GM12872 (cell line): ENCODE results near the gene SYT2.

Experiments used
- CTCF ChIP-seq: IDR thresholded peaks from 3 replicates; pipeline ENCODE4 v1.5.1; 2011; ENCODE audit warnings: low read depth, mild to moderate bottlenecking, low read length, moderate library complexity; ENCODE audit not compliant: insufficient read depth

SYT2 gene

GRCh38 chr1:202658251-202658759 is 51.9 kb downstream of the SYT2 start:
- no peak for TF ChIP-seq CTCF

GRCh38 chr1:202656951-202657646 is 53.2 kb downstream of the SYT2 start:
- TF ChIP-seq CTCF: 0 out of 3 replicates have a peak, but pooled peaks have one; percentile 20

GRCh38 chr1:202656057-202656456 is 54.2 kb downstream of the SYT2 start:
- peak; percentile 41; the same call in 2 of the 3 replicates for TF ChIP-seq CTCF

- no peak for TF ChIP-seq CTCF
Observed at GRCh38 chr1:202654079-202654478, 56.2 kb downstream of the SYT2 start.

GRCh38 chr1:202649553-202650392 is 60.5 kb downstream of the SYT2 start:
- no peak for TF ChIP-seq CTCF

- no peak for TF ChIP-seq CTCF
Observed at GRCh38 chr1:202648605-202649226, 61.5 kb downstream of the SYT2 start.

GRCh38 chr1:202645097-202645476 is 65.2 kb downstream of the SYT2 start:
- no peak for TF ChIP-seq CTCF
